ENCODE data around the gene B4GALT2. TPM values are rescaled to one million over a fixed set of nuclear protein-coding genes. Genes with fewer than 3 reads are reported as not detected.

B4GALT2 gene
- total RNA-seq, 2 experiments from 2014 or later = 0.57 to 1.4 TPM

- BruUV-seq (replicated peaks) = no TSS peak
- ChIA-PET POLR2A (no interaction called here), CTCF (ENCODE audit: unreplicated experiment) (interaction anchor here (0.6 kb wide), 1 partner anchor 26 kb away, joined by 4 read pairs; no protein-coding TSS in a partner anchor)
- H3K27ac ChIP-seq (ENCODE audit: low read depth, low read length, poor library complexity, severe bottlenecking) = no peak overlapping the region
- no peaks in the 10 kb centered on the region for H3K36me3 ChIP-seq (ENCODE audit: insufficient read depth, low read length)
- intact Hi-C loops (cut with micrococcal nuclease; ENCODE audit: unreplicated experiment) = no loop called here
- H3K4me1 ChIP-seq (ENCODE audit: insufficient read depth, low read length, poor library complexity, severe bottlenecking) = no peaks in the 10 kb centered on the region
- no peak overlapping the region for H3K4me3 ChIP-seq (ENCODE audit: low read depth, low read length, poor library complexity, severe bottlenecking)
- DNase-seq (ENCODE audit: low spot score) = no peak
- H3K4me2 ChIP-seq (ENCODE audit: low read length) = no peak overlapping the region
- no peak overlapping the region for H2AFZ ChIP-seq (ENCODE audit: low read length)
- H3K79me2 ChIP-seq (ENCODE audit: insufficient read depth, low read depth, low read length) = no peaks in the 10 kb centered on the region
- H3K9me2 ChIP-seq (ENCODE audit: insufficient read depth, low read length) = no peaks in the 10 kb centered on the region
- H3K9me3 ChIP-seq (ENCODE audit: low read length) = no peaks in the 10 kb centered on the region
- TF ChIP-seq CTCF (conservative IDR thresholded peaks at IDR 0.05; ENCODE audit: low read length) (no peak), EZH2phosphoT487 (IDR thresholded peaks at IDR 0.05; ENCODE audit: borderline replicate concordance, low read depth, low read length) (no peak)
- no peaks in the 10 kb centered on the region for H4K20me1 ChIP-seq (ENCODE audit: insufficient read depth, low read length)
These were observed 37.3 kb downstream of the B4GALT2 start for GRCh38 chr1:44016041-44016889.

- no peaks in the 10 kb centered on the region for H3K9me2 ChIP-seq (ENCODE audit: insufficient read depth, low read length)
- TF ChIP-seq EZH2phosphoT487 (IDR thresholded peaks at IDR 0.05; ENCODE audit: borderline replicate concordance, low read depth, low read length) (no peak), CTCF (conservative IDR thresholded peaks at IDR 0.05; ENCODE audit: low read length) (no peak)
- no peaks in the 10 kb centered on the region for H3K36me3 ChIP-seq (ENCODE audit: insufficient read depth, low read length)
- no peak overlapping the region for H3K4me2 ChIP-seq (ENCODE audit: low read length)
- no peaks in the 10 kb centered on the region for H3K4me1 ChIP-seq (ENCODE audit: insufficient read depth, low read length, poor library complexity, severe bottlenecking)
- DNase-seq (ENCODE audit: low spot score) = no peak
- no peaks in the 10 kb centered on the region for H3K9me3 ChIP-seq (ENCODE audit: low read length)
- H3K27ac ChIP-seq (ENCODE audit: low read depth, low read length, poor library complexity, severe bottlenecking) = no peak overlapping the region
- CTCF ChIA-PET (ENCODE audit: unreplicated experiment) = interaction anchor here (0.6 kb wide), 1 partner anchor 26 kb away, joined by 4 read pairs; no protein-coding TSS in a partner anchor
- no peak overlapping the region for H2AFZ ChIP-seq (ENCODE audit: low read length)
- POLR2A ChIA-PET = no interaction called here
- intact Hi-C loops (cut with micrococcal nuclease; ENCODE audit: unreplicated experiment) = no loop called here
- BruUV-seq (replicated peaks) = no TSS peak
- H3K4me3 ChIP-seq (ENCODE audit: low read depth, low read length, poor library complexity, severe bottlenecking) = no peak overlapping the region
- H4K20me1 ChIP-seq (ENCODE audit: insufficient read depth, low read length) = no peaks in the 10 kb centered on the region
- no peaks in the 10 kb centered on the region for H3K79me2 ChIP-seq (ENCODE audit: insufficient read depth, low read depth, low read length)
These were observed 37.9 kb downstream of the B4GALT2 start for GRCh38 chr1:44016890-44017400.

GRCh38 chr1:44019466-44019948 lies 40.5 kb downstream of the B4GALT2 start:
- Histone ChIP-seq H3K36me3 (ENCODE audit: insufficient read depth, low read length) (no peaks in the 10 kb centered on the region), H3K9me3 (ENCODE audit: low read length) (no peaks in the 10 kb centered on the region), H3K4me2 (ENCODE audit: low read length) (no peak overlapping the region), H2AFZ (ENCODE audit: low read length) (no peak overlapping the region), H3K4me1 (ENCODE audit: insufficient read depth, low read length, poor library complexity, severe bottlenecking) (peaks cover under 1% of the 10 kb centered on the region), H3K79me2 (ENCODE audit: insufficient read depth, low read depth, low read length) (no peaks in the 10 kb centered on the region), H4K20me1 (ENCODE audit: insufficient read depth, low read length) (no peaks in the 10 kb centered on the region), H3K27ac (ENCODE audit: low read depth, low read length, poor library complexity, severe bottlenecking) (no peak overlapping the region), H3K9me2 (ENCODE audit: insufficient read depth, low read length) (no peaks in the 10 kb centered on the region), H3K4me3 (ENCODE audit: low read depth, low read length, poor library complexity, severe bottlenecking) (no peak overlapping the region)
- no TSS peak for BruUV-seq (replicated peaks)
- intact Hi-C loops (cut with micrococcal nuclease; ENCODE audit: unreplicated experiment) = no loop called here
- POLR2A ChIA-PET = no interaction called here
- CTCF ChIA-PET (ENCODE audit: unreplicated experiment) = no interaction called here
- TF ChIP-seq EZH2phosphoT487 (IDR thresholded peaks at IDR 0.05; ENCODE audit: borderline replicate concordance, low read depth, low read length) (no peak), CTCF (conservative IDR thresholded peaks at IDR 0.05; ENCODE audit: low read length) (no peak)
- DNase-seq (ENCODE audit: low spot score) = no peak
